ENCODE data around the gene COPG1. TPM values are rescaled to one million over a fixed set of nuclear protein-coding genes. Genes with fewer than 3 reads are reported as not detected.
A peak's percentile ranks its signal among the peaks of the same experiment; 100 is the strongest.

COPG1 gene, protein sequence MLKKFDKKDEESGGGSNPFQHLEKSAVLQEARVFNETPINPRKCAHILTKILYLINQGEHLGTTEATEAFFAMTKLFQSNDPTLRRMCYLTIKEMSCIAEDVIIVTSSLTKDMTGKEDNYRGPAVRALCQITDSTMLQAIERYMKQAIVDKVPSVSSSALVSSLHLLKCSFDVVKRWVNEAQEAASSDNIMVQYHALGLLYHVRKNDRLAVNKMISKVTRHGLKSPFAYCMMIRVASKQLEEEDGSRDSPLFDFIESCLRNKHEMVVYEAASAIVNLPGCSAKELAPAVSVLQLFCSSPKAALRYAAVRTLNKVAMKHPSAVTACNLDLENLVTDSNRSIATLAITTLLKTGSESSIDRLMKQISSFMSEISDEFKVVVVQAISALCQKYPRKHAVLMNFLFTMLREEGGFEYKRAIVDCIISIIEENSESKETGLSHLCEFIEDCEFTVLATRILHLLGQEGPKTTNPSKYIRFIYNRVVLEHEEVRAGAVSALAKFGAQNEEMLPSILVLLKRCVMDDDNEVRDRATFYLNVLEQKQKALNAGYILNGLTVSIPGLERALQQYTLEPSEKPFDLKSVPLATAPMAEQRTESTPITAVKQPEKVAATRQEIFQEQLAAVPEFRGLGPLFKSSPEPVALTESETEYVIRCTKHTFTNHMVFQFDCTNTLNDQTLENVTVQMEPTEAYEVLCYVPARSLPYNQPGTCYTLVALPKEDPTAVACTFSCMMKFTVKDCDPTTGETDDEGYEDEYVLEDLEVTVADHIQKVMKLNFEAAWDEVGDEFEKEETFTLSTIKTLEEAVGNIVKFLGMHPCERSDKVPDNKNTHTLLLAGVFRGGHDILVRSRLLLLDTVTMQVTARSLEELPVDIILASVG
- 111 and 114 TPM in 2 replicates for polyA plus RNA-seq (2012; rRNA removed)
- polyA plus RNA-seq (2012; cell fraction: cytosol; rRNA removed), result 96.5 and 100 TPM in 2 replicates
- polyA plus RNA-seq (2012; cell fraction: nucleus; rRNA removed), result 112 and 138 TPM in 2 replicates

GRCh38 chr3:129249284-129250065, at the start of gene COPG1:
TSS of gene COPG1 (plus strand) at chr3:129249606. CDS start at chr3:129249710, 104 bp downstream.
- no peaks in the 10 kb centered on the region for H3K9me3 ChIP-seq
- peak within 1 kb of the TSS; percentile 97 for H2AFZ ChIP-seq (ENCODE audit: low read depth)
- peak within 1 kb of the TSS; percentile 91 for H3K4me2 ChIP-seq
- under 1% methylated on average over 37 of the region's 48 CpGs for WGBS (ENCODE audit: low lambda C conversion rate)
- H3K36me3 ChIP-seq (replicated peaks in 1 of 2; ENCODE audit: control insufficient read depth in 1 of 2, insufficient read depth in 2 of 2, low read length in 1 of 2), result peaks cover 21 to 32% of the 10 kb centered on the region in 2 experiments
- H3K9ac ChIP-seq, result peak within 1 kb of the TSS; percentile 100
- H3F3A ChIP-seq (replicated peaks; ENCODE audit: insufficient read depth), result peaks cover 15% of the 10 kb centered on the region
- no peaks in the 10 kb centered on the region for H3K9me2 ChIP-seq
- TF ChIP-seq TEAD4 (IDR thresholded peaks at IDR 0.05; ENCODE audit: borderline replicate concordance, insufficient read depth) (no peak), SIN3A (IDR thresholded peaks at IDR 0.05; ENCODE audit: borderline replicate concordance, low read depth, low read length) (no peak; the same call in 1 of the 2 replicates), NRF1 (IDR thresholded peaks at IDR 0.05; ENCODE audit: low read depth, low read length) (peak; percentile 89), POLR2AphosphoS5 (IDR thresholded peaks at IDR 0.05; ENCODE audit: low read depth, low read length) (peak; percentile 90), ELF1 (IDR thresholded peaks at IDR 0.05) (peak; percentile 89), TAF1 (IDR thresholded peaks at IDR 0.05; ENCODE audit: borderline replicate concordance, low read depth, low read length) (peak; percentile 80), MXI1 (IDR thresholded peaks at IDR 0.05; ENCODE audit: low read depth, low read length) (peak; percentile 56), GABPA (IDR thresholded peaks at IDR 0.05; ENCODE audit: low read depth) (peak; percentile 60), TCF12 (IDR thresholded peaks at IDR 0.05) (no peak), RXRA (IDR thresholded peaks at IDR 0.05; ENCODE audit: borderline replicate concordance, low read depth) (no peak)
- TF ChIP-seq, protein P1, sequence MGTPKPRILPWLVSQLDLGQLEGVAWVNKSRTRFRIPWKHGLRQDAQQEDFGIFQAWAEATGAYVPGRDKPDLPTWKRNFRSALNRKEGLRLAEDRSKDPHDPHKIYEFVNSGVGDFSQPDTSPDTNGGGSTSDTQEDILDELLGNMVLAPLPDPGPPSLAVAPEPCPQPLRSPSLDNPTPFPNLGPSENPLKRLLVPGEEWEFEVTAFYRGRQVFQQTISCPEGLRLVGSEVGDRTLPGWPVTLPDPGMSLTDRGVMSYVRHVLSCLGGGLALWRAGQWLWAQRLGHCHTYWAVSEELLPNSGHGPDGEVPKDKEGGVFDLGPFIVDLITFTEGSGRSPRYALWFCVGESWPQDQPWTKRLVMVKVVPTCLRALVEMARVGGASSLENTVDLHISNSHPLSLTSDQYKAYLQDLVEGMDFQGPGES (IDR thresholded peaks at IDR 0.05; ENCODE audit: low read depth, low read length), result 0 out of 2 replicates have a peak, but pooled peaks have one; percentile 2
- TF ChIP-seq, protein P2, sequence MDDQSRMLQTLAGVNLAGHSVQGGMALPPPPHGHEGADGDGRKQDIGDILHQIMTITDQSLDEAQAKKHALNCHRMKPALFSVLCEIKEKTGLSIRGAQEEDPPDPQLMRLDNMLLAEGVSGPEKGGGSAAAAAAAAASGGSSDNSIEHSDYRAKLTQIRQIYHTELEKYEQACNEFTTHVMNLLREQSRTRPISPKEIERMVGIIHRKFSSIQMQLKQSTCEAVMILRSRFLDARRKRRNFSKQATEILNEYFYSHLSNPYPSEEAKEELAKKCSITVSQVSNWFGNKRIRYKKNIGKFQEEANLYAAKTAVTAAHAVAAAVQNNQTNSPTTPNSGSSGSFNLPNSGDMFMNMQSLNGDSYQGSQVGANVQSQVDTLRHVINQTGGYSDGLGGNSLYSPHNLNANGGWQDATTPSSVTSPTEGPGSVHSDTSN (IDR thresholded peaks at IDR 0.05), result no peak
- H3K4me1 ChIP-seq (ENCODE audit: control insufficient read depth in 1 of 2, insufficient read depth in 2 of 2, low read depth in 1 of 2, low read length in 1 of 2), result peaks cover 6 to 13% of the 10 kb centered on the region in 2 experiments; a peak in 2 of 4 replicates
- ChIA-PET CTCF (interaction anchor here (0.7 to 7.8 kb wide), 4 partner anchors 12 to 517 kb away, joined by 3 to 140 read pairs (median 4); no protein-coding TSS in a partner anchor), POLR2A (interaction anchor here (0.6 to 1.4 kb wide), 6 partner anchors 14 to 88 kb away, joined by 3 to 7 read pairs (median 4); partner anchors contain the start of gene CNBP)
- peak within 1 kb of the TSS; percentile 66 to 88 for H3K27ac ChIP-seq (ENCODE audit: low read depth in 2 of 2, low read length in 1 of 2)
- no peaks in the 10 kb centered on the region for H3K27me3 ChIP-seq (ENCODE audit: insufficient read depth)
- DNase-seq, result peak; percentile 95
- H3K79me2 ChIP-seq (ENCODE audit: insufficient read depth), result peaks cover 69% of the 10 kb centered on the region
- peak within 1 kb of the TSS; percentile 86 to 95 for H3K4me3 ChIP-seq (ENCODE audit: low read depth in 2 of 2, low read length in 1 of 2)
- no peaks in the 10 kb centered on the region for H4K20me1 ChIP-seq (ENCODE audit: insufficient read depth)
